ENCODE measurements around the gene FAF1.

DNA sequence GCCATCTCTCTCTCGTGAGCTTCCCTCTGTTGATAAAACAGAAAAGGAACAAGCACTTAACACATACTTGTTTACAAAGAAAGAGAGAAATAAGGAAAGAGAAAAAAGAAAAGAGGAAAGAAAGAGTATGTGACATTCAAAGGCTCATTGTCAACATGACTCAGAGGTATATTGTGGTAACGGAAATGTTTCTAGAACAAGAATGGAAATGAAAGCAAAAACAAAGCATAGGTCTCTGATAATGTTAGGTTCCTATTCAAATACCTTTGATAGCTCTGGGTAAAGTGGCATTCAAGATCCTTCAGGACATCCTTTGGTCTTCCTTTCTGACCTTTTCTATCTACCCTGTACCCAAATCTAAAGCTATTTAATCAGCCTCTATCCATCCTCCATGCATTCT lies 469.4 kb downstream of the FAF1 start:
- TF ChIP-seq, protein P1, sequence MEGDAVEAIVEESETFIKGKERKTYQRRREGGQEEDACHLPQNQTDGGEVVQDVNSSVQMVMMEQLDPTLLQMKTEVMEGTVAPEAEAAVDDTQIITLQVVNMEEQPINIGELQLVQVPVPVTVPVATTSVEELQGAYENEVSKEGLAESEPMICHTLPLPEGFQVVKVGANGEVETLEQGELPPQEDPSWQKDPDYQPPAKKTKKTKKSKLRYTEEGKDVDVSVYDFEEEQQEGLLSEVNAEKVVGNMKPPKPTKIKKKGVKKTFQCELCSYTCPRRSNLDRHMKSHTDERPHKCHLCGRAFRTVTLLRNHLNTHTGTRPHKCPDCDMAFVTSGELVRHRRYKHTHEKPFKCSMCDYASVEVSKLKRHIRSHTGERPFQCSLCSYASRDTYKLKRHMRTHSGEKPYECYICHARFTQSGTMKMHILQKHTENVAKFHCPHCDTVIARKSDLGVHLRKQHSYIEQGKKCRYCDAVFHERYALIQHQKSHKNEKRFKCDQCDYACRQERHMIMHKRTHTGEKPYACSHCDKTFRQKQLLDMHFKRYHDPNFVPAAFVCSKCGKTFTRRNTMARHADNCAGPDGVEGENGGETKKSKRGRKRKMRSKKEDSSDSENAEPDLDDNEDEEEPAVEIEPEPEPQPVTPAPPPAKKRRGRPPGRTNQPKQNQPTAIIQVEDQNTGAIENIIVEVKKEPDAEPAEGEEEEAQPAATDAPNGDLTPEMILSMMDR (conservative IDR thresholded peaks at IDR 0.05; ENCODE audit: low read depth, low read length): no peak
- TF ChIP-seq EZH2 (IDR thresholded peaks at IDR 0.05; ENCODE audit: low read length, unreplicated experiment): no peak
- no peak for TF ChIP-seq EZH2phosphoT487 (IDR thresholded peaks at IDR 0.05; ENCODE audit: borderline replicate concordance, low read length)

All from PC-3 (cell line).